A673 (cell line): ENCODE measurements around the gene TMEM63B. TPM values are rescaled to one million over a fixed set of nuclear protein-coding genes. Genes with fewer than 3 reads are reported as not detected.

Source experiments
- BruUV-seq: library from RNA; stranded (reverse); fragments of 400-500 nt; replicated peaks from 2 replicates; lab custom pipeline; 2021; lab: Mats Ljungman, UMichigan
- CTCF ChIA-PET: fragments of 300-600 bp; sonication (Branson Sonifier 250); formaldehyde crosslinking; loops from one replicate; lab custom pipeline; 2022; ENCODE audit warnings: antibody characterized with exemption; lab: Charles Lee
- POLR2A ChIA-PET: fragments of 300-600 bp; sonication (Branson Sonifier 250); formaldehyde crosslinking; loops from one replicate; lab custom pipeline; 2022; ENCODE audit warnings: antibody characterized with exemption; ENCODE audit not compliant: low non-redundant PET; lab: Charles Lee
- DNase-seq: peaks from one replicate; pipeline ENCODE4 v3.0.0-alpha.2; 2015; ENCODE audit warnings: low spot score
- H3K27ac ChIP-seq: fragments of 200-600 bp; sonication (generic); 2 replicates; pipeline ENCODE4 v1.5.1; 2016; ENCODE audit warnings: mixed run types, low read depth, mild to moderate bottlenecking, mixed read lengths, antibody characterized with exemption, low read length; ENCODE audit not compliant: poor library complexity, severe bottlenecking
- H3K27me3 ChIP-seq: fragments of 200-600 bp; sonication (generic); replicated peaks from 2 replicates; pipeline ENCODE4 v1.6.1; 2017; ENCODE audit warnings: mixed run types, low read depth, mild to moderate bottlenecking, mixed read lengths, antibody characterized with exemption, low read length; ENCODE audit not compliant: insufficient read depth, poor library complexity
- H3K36me3 ChIP-seq: fragments of 200-600 bp; sonication (generic); 2 replicates; pipeline ENCODE4 v1.6.1; 2016; ENCODE audit warnings: mixed run types, mild to moderate bottlenecking, mixed read lengths, antibody characterized with exemption, low read length; ENCODE audit not compliant: insufficient read depth, poor library complexity, severe bottlenecking
- H3K4me1 ChIP-seq: fragments of 200-600 bp; sonication (generic); 2 replicates; pipeline ENCODE4 v1.6.1; 2017; ENCODE audit warnings: mixed run types, mild to moderate bottlenecking, mixed read lengths, antibody characterized with exemption, low read length; ENCODE audit not compliant: insufficient read depth, poor library complexity, severe bottlenecking
- H3K4me3 ChIP-seq: fragments of 200-600 bp; sonication (generic); 2 replicates; pipeline ENCODE4 v1.5.1; 2016; ENCODE audit warnings: low read depth, mixed run types, mild to moderate bottlenecking, mixed read lengths, low read length; ENCODE audit not compliant: poor library complexity, severe bottlenecking
- H3K9me3 ChIP-seq: fragments of 200-600 bp; sonication (generic); 2 replicates; pipeline ENCODE4 v1.6.1; 2016; ENCODE audit warnings: mixed run types, low read depth, mild to moderate bottlenecking, mixed read lengths, antibody characterized with exemption, low read length; ENCODE audit not compliant: poor library complexity, severe bottlenecking
- CTCF ChIP-seq: fragments of 300-800, 200-600 bp; sonication (generic); conservative IDR thresholded peaks from 2 replicates; pipeline ENCODE4 v1.5.1; 2017; ENCODE audit warnings: low read depth, mild to moderate bottlenecking, antibody characterized with exemption, low read length, moderate library complexity, mixed read lengths
- EZH2 ChIP-seq: fragments of 200-600 bp; sonication (generic); IDR thresholded peaks from 2 replicates; pipeline ENCODE4 v1.6.1; 2017; ENCODE audit warnings: borderline replicate concordance, low read depth, mild to moderate bottlenecking, mixed read lengths, antibody characterized with exemption, low read length; ENCODE audit not compliant: poor library complexity, severe bottlenecking
- intact Hi-C: fragments of 100-400 bp; cut with micrococcal nuclease; formaldehyde crosslinking; loops from one replicate; pipeline ENCODE4 v1.10.0; 2022; ENCODE audit not compliant: unreplicated experiment
- total RNA-seq: library from RNA; stranded (reverse); gene quantifications from 2 replicates; pipeline ENCODE4 v1.2.3, GENCODE V29; 2021

The TMEM63B gene
- total RNA-seq, 1 experiment from 2014 or later: 32.0 TPM

- TF ChIP-seq CTCF (no peak), EZH2 (no peak)
- H3K27ac ChIP-seq: no peak overlapping the region
- H3K36me3 ChIP-seq: no peaks in the 10 kb centered on the region
- no TSS peak for BruUV-seq
- ChIA-PET POLR2A (no interaction called here), CTCF (no interaction called here)
- no peaks in the 10 kb centered on the region for H3K4me1 ChIP-seq
- H3K9me3 ChIP-seq: no peaks in the 10 kb centered on the region
- DNase-seq: no peak
- intact Hi-C loops: no loop called here
- H3K27me3 ChIP-seq: no peaks in the 10 kb centered on the region
- H3K4me3 ChIP-seq: no peak overlapping the region
These were observed 50.5 kb downstream of the TMEM63B start for GRCh38 chr6:44177691-44178423.

GRCh38 chr6:44178424-44179071, 51.2 kb downstream of the TMEM63B start:
- no peak for DNase-seq
- no peaks in the 10 kb centered on the region for H3K36me3 ChIP-seq
- intact Hi-C loops: no loop called here
- H3K4me1 ChIP-seq: no peaks in the 10 kb centered on the region
- BruUV-seq: no TSS peak
- H3K27ac ChIP-seq: no peak overlapping the region
- H3K27me3 ChIP-seq: no peaks in the 10 kb centered on the region
- H3K9me3 ChIP-seq: no peaks in the 10 kb centered on the region
- ChIA-PET CTCF (no interaction called here), POLR2A (no interaction called here)
- TF ChIP-seq EZH2 (no peak), CTCF (no peak)
- no peak overlapping the region for H3K4me3 ChIP-seq

- Histone ChIP-seq H3K4me1 (no peaks in the 10 kb centered on the region), H3K4me3 (no peak overlapping the region), H3K27ac (no peak overlapping the region), H3K27me3 (no peaks in the 10 kb centered on the region), H3K9me3 (no peaks in the 10 kb centered on the region), H3K36me3 (no peaks in the 10 kb centered on the region)
- POLR2A ChIA-PET: no interaction called here
- intact Hi-C loops: no loop called here
- no peak for TF ChIP-seq EZH2
- TF ChIP-seq CTCF: no peak
- no TSS peak for BruUV-seq
- CTCF ChIA-PET: no interaction called here
- no peak for DNase-seq
These were observed 51.8 kb downstream of the TMEM63B start for GRCh38 chr6:44179072-44179536.
